Endothelial cell of umbilical vein (primary cell): ENCODE results near the gene RPL23. TPM values are rescaled to one million over a fixed set of nuclear protein-coding genes. Genes with fewer than 3 reads are reported as not detected.

Experiments used
- BruUV-seq: library from RNA; stranded (reverse); fragments of 400-500 nt; replicated peaks from 2 replicates; lab custom pipeline; 2021; lab: Mats Ljungman, UMichigan
- CTCF ChIA-PET: fragments of 300-600, 350-600 bp; sonication (Branson Sonifier 250); formaldehyde crosslinking; loops from one replicate; lab custom pipeline; 2021; ENCODE audit warnings: antibody characterized with exemption, inconsistent platforms; lab: Charles Lee
- POLR2A ChIA-PET: fragments of 300-600, 350-600 bp; sonication (Branson Sonifier 250); formaldehyde crosslinking; loops from one replicate; lab custom pipeline; 2021; ENCODE audit warnings: antibody characterized with exemption, inconsistent platforms; lab: Charles Lee
- DNase-seq: peaks from one replicate; pipeline ENCODE4 v3.0.0-alpha.2; 2011; ENCODE audit warnings: low read depth, low spot score
- FAIRE-seq: peaks from 2 replicates; lab custom pipeline; 2011; peaks lifted over from hg19 to GRCh38; lab: Jason Lieb, UNC
- H2AFZ ChIP-seq: 2 replicates; pipeline ENCODE4 v1.6.0; 2012; ENCODE audit warnings: low read depth, low read length, control low read depth, inconsistent platforms
- H3K27ac ChIP-seq: 2 replicates; pipeline ENCODE4 v1.5.1; 2011; ENCODE audit warnings: low read depth, mild to moderate bottlenecking, control low read depth, low read length, moderate library complexity; ENCODE audit not compliant: insufficient read depth
- H3K27me3 ChIP-seq, 2 experiments: 2 replicates each; pipeline versions ENCODE4 v1.6.0 to v1.6.1; 2011; ENCODE audit warnings: low read length in 2 of 2, mixed read lengths in 1 of 2; ENCODE audit not compliant: control insufficient read depth in 2 of 2, insufficient read depth in 2 of 2
- H3K36me3 ChIP-seq, 2 experiments: 2 replicates in 1 of 2; 3 replicates in 1 of 2; pipeline ENCODE4 v1.5.1; 2011; ENCODE audit warnings: low read length in 2 of 2, mild to moderate bottlenecking in 1 of 2, moderate library complexity in 1 of 2; ENCODE audit not compliant: control insufficient read depth in 2 of 2, insufficient read depth in 2 of 2; ENCODE audit errors: extremely low read depth in 1 of 2
- H3K4me1 ChIP-seq: 3 replicates; pipeline ENCODE4 v1.5.1; 2011; ENCODE audit warnings: mild to moderate bottlenecking, low read length; ENCODE audit not compliant: control insufficient read depth, insufficient read depth; ENCODE audit errors: extremely low read depth
- H3K4me2 ChIP-seq: 2 replicates; pipeline ENCODE4 v1.6.1; 2011; ENCODE audit warnings: low read length, control low read depth, mixed read lengths; ENCODE audit not compliant: insufficient read depth
- H3K4me3 ChIP-seq, 3 experiments: fragments of 200-600 bp in 1 of 3; sonication (generic), shearing (Covaris generic) in 1 of 3; replicated peaks in 1 of 3; 2 replicates each; pipeline ENCODE4 v1.5.1; 2011 to 2016; ENCODE audit warnings: control low read depth in 3 of 3, low read length in 3 of 3, mild to moderate bottlenecking in 2 of 3, inconsistent platforms in 1 of 3, low read depth in 1 of 3, moderate library complexity in 1 of 3; ENCODE audit not compliant: insufficient read depth in 1 of 3
- H3K79me2 ChIP-seq: 2 replicates; pipeline ENCODE4 v1.6.0; 2012; ENCODE audit warnings: low read length, inconsistent platforms; ENCODE audit not compliant: control insufficient read depth, insufficient read depth
- H3K9ac ChIP-seq: replicated peaks from 2 replicates; pipeline ENCODE3; 2011; ENCODE audit warnings: low read length, control low read depth; ENCODE audit not compliant: insufficient read depth; ENCODE audit errors: extremely low read depth
- H3K9me1 ChIP-seq: replicated peaks from 3 replicates; pipeline ENCODE4 v1.6.0; 2011; ENCODE audit warnings: mild to moderate bottlenecking, low read length; ENCODE audit not compliant: control insufficient read depth, insufficient read depth; ENCODE audit errors: extremely low read depth
- H3K9me3 ChIP-seq: replicated peaks from 2 replicates; pipeline ENCODE4 v1.5.1; 2012; ENCODE audit warnings: low read length, inconsistent platforms; ENCODE audit not compliant: control insufficient read depth, insufficient read depth
- H4K20me1 ChIP-seq: replicated peaks from 2 replicates; pipeline ENCODE3; 2011; ENCODE audit warnings: mild to moderate bottlenecking, low read length; ENCODE audit not compliant: control insufficient read depth, insufficient read depth; ENCODE audit errors: extremely low read depth
- EZH2 ChIP-seq: IDR thresholded peaks from 2 replicates; pipeline ENCODE4 v1.6.1; 2012; ENCODE audit warnings: borderline replicate concordance, low read depth, mild to moderate bottlenecking, moderate library complexity, low read length, inconsistent platforms; ENCODE audit not compliant: severe bottlenecking
- FOS ChIP-seq: IDR thresholded peaks from 2 replicates; pipeline ENCODE4 v1.6.1; 2011; ENCODE audit warnings: mild to moderate bottlenecking, low read length, moderate library complexity, borderline replicate concordance; ENCODE audit not compliant: insufficient read depth
- GATA2 ChIP-seq: IDR thresholded peaks from 2 replicates; pipeline ENCODE4 v1.7.0; 2011; ENCODE audit warnings: low read depth, mild to moderate bottlenecking, moderate library complexity, mixed read lengths, low read length; ENCODE audit not compliant: insufficient read length, insufficient read depth
- JUN ChIP-seq: IDR thresholded peaks from 2 replicates; pipeline ENCODE4 v1.6.1; 2011; ENCODE audit warnings: borderline replicate concordance, low read depth; ENCODE audit not compliant: insufficient read length, insufficient read depth
- MYC ChIP-seq: IDR thresholded peaks from one replicate; pipeline ENCODE4 v1.6.1; 2011; ENCODE audit warnings: mild to moderate bottlenecking, low read depth, low read length
- POLR2A ChIP-seq: IDR thresholded peaks from 2 replicates; pipeline ENCODE4 v1.6.1; 2012; ENCODE audit warnings: low read depth, mild to moderate bottlenecking, control low read depth, low read length
- POLR2AphosphoS5 ChIP-seq: IDR thresholded peaks from 2 replicates; pipeline ENCODE4 v1.6.1; 2012; ENCODE audit warnings: low read depth, mild to moderate bottlenecking, control low read depth, low read length, moderate library complexity; ENCODE audit not compliant: insufficient read depth
- dilution Hi-C: fragments of 300-500 bp; cut with MboI; formaldehyde crosslinking; loops from one replicate; pipeline ENCODE4 v1.15.0; 2019; ENCODE audit warnings: low sequenced_read_pairs; ENCODE audit not compliant: extremely low pct_ligation_motif_present
- intact Hi-C: fragments of 100-400 bp; cut with micrococcal nuclease; formaldehyde crosslinking; loops from one replicate; pipeline ENCODE4 v1.10.0; 2022
- polyA plus RNA-seq, 4 experiments: library from polyadenylated mRNA; depleted of rRNA in 3 of 4; stranded (reverse) in 3 of 4; unstranded in 1 of 4; fragments of >200 nt; gene quantifications; 2 replicates each; pipeline versions ENCODE4 v1.2.1 to v1.2.3, GENCODE V29; 2011 to 2012; ENCODE audit warnings: missing spikeins in 1 of 4
- total RNA-seq: library from RNA; stranded (reverse); gene quantifications from 2 replicates; pipeline ENCODE4 v1.2.3, GENCODE V29; 2021
- TF ChIP-seq, protein P1 (sequence below): IDR thresholded peaks from 2 replicates; pipeline ENCODE4 v1.6.1; 2011; ENCODE audit not compliant: insufficient read depth, insufficient read length
- TF ChIP-seq, protein P2 (sequence below), 2 donors: IDR thresholded peaks; 1 replicate in 1 of 2; 2 replicates in 1 of 2; pipeline ENCODE4 v1.5.1; 2011; ENCODE audit warnings: low read length in 2 of 2, mild to moderate bottlenecking in 2 of 2, moderate library complexity in 2 of 2, control low read depth in 1 of 2, inconsistent platforms in 1 of 2, low read depth in 1 of 2; ENCODE audit not compliant: insufficient read depth in 1 of 2; ENCODE audit errors: extremely low read depth in 1 of 2

RPL23 gene
- total and polyA plus RNA-seq, 2 donors (not counting 3 experiments of a cell fraction or from before 2014, with no cell fraction given): 1,292 to 1,847 TPM

DNA sequence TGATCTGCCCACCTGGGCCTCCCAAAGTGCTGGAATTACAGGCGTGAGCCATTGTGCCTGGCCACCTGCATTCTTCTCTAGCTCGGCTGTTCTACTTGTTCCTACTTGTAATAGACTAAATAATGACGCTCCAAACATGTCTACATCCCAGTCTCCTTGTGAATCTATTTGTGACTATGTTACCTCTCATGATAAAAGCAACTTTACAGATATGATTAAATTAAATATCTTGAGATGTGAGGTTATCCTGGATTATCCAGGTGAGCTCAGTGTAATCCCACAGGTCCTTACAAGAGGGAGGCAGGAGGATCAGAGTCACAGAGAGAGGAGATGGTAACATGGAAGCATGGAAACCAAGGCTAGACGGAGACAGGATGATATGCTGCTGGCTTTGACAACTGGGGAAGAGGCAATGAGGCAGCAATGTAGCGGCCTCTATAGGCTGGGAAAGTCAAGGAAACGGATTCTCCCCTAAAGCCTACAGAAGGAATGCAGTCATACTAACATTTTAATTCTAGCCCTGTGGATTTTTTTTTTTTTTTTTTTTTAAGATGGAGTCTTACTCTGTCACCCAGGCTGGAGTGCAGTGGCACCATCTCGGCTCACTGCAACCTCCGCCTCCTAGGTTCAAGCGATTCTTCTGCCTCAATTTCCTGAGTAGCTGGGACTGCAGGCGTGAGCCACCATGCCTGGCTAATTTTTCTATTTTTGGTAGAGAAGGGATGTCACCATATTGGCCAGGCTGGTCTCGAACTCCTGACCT, 11.3 kb upstream of the RPL23 start:
- H3K4me1 ChIP-seq: peaks cover 23% of the 10 kb centered on the region
- H3K27me3 ChIP-seq: no peaks in the 10 kb centered on the region
- no peaks in the 10 kb centered on the region for H3K79me2 ChIP-seq
- H3K9me3 ChIP-seq: no peaks in the 10 kb centered on the region
- H4K20me1 ChIP-seq: no peaks in the 10 kb centered on the region
- H3K36me3 ChIP-seq: no peaks in the 10 kb centered on the region
- TF ChIP-seq, protein P1, sequence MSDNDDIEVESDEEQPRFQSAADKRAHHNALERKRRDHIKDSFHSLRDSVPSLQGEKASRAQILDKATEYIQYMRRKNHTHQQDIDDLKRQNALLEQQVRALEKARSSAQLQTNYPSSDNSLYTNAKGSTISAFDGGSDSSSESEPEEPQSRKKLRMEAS: no peak
- no peak for TF ChIP-seq POLR2A
- TF ChIP-seq, protein P2, sequence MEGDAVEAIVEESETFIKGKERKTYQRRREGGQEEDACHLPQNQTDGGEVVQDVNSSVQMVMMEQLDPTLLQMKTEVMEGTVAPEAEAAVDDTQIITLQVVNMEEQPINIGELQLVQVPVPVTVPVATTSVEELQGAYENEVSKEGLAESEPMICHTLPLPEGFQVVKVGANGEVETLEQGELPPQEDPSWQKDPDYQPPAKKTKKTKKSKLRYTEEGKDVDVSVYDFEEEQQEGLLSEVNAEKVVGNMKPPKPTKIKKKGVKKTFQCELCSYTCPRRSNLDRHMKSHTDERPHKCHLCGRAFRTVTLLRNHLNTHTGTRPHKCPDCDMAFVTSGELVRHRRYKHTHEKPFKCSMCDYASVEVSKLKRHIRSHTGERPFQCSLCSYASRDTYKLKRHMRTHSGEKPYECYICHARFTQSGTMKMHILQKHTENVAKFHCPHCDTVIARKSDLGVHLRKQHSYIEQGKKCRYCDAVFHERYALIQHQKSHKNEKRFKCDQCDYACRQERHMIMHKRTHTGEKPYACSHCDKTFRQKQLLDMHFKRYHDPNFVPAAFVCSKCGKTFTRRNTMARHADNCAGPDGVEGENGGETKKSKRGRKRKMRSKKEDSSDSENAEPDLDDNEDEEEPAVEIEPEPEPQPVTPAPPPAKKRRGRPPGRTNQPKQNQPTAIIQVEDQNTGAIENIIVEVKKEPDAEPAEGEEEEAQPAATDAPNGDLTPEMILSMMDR (IDR thresholded peaks at IDR 0.05; ENCODE audit: extremely low read depth in 1 of 2, insufficient read depth in 1 of 2, low read depth in 1 of 2, low read length in 2 of 2): peak; percentile 37 to 47
- CTCF ChIA-PET: interaction anchor here (0.7 to 1.0 kb wide), 2 partner anchors 42 to 289 kb away, joined by 3 read pairs; no protein-coding TSS in a partner anchor
- H3K27ac ChIP-seq: no peak overlapping the region
- POLR2A ChIA-PET: no interaction called here
- BruUV-seq: no TSS peak
- dilution Hi-C loops: no loop called here
- no peak overlapping the region for H2AFZ ChIP-seq
- no peak overlapping the region for H3K9ac ChIP-seq
- H3K4me2 ChIP-seq: no peak overlapping the region
- DNase-seq (peak; percentile 34), FAIRE-seq (peak; percentile 60)
- intact Hi-C loops: loop anchor here (5.0 kb wide), 1 partner anchor 163 kb away; no protein-coding TSS in a partner anchor
- no peaks in the 10 kb centered on the region for H3K9me1 ChIP-seq
- H3K4me3 ChIP-seq: no peak overlapping the region

GRCh38 chr17:38861399-38861843, 7.9 kb upstream of the RPL23 start:
- no peaks in the 10 kb centered on the region for H4K20me1 ChIP-seq
- no peak overlapping the region for H3K27ac ChIP-seq
- H3K4me3 ChIP-seq: no peak overlapping the region
- intact Hi-C loops (no loop called here), dilution Hi-C loops (no loop called here)
- no peaks in the 10 kb centered on the region for H3K79me2 ChIP-seq
- ChIA-PET POLR2A (no interaction called here), CTCF (interaction anchor here (2.9 kb wide), 1 partner anchor 303 kb away, joined by 8 read pairs; no protein-coding TSS in a partner anchor)
- no peak for FAIRE-seq
- no TSS peak for BruUV-seq
- H3K4me2 ChIP-seq: no peak overlapping the region
- H3K27me3 ChIP-seq: no peaks in the 10 kb centered on the region
- TF ChIP-seq POLR2A (no peak), GATA2 (no peak), FOS (no peak), JUN (no peak), POLR2AphosphoS5 (no peak), EZH2 (no peak), MYC (no peak)
- TF ChIP-seq, protein P2 (IDR thresholded peaks at IDR 0.05; ENCODE audit: extremely low read depth in 1 of 2, insufficient read depth in 1 of 2, low read depth in 1 of 2, low read length in 2 of 2): no peak
- TF ChIP-seq, protein P1: no peak
- no peaks in the 10 kb centered on the region for H3K9me3 ChIP-seq
- peaks cover 9% of the 10 kb centered on the region for H3K4me1 ChIP-seq
- no peaks in the 10 kb centered on the region for H3K9me1 ChIP-seq
- no peak overlapping the region for H2AFZ ChIP-seq
- no peak overlapping the region for H3K9ac ChIP-seq
- no peaks in the 10 kb centered on the region for H3K36me3 ChIP-seq
- DNase-seq: no peak
